HG02759 (cell line): ENCODE results near the gene FBXO15.
A peak's percentile ranks its signal among the peaks of the same experiment; 100 is the strongest.

Source experiments
- ATAC-seq: cut with Tn5 transposase; IDR thresholded peaks from one replicate; pipeline ENCODE4 v1.9.1; 2021; ENCODE audit warnings: mild to moderate bottlenecking, moderate library complexity; ENCODE audit not compliant: unreplicated experiment

Gene FBXO15

GRCh38 chr18:74153793-74154192 is 6.2 kb upstream of the FBXO15 start:
- ATAC-seq = no peak

GRCh38 chr18:74153377-74153776 is 5.7 kb upstream of the FBXO15 start:
- no peak for ATAC-seq

- ATAC-seq = no peak
These were observed 5.2 kb upstream of the FBXO15 start for GRCh38 chr18:74152857-74153256.

GRCh38 chr18:74152270-74152669 is 4.6 kb upstream of the FBXO15 start:
- ATAC-seq = no peak

- ATAC-seq = no peak
These were observed 2.2 kb upstream of the FBXO15 start for GRCh38 chr18:74149878-74150277.

GRCh38 chr18:74148543-74149070 is 973 bp upstream of the FBXO15 start:
- peak; percentile 12 for ATAC-seq

- no peak for ATAC-seq
These were observed 199 bp downstream of the FBXO15 start for GRCh38 chr18:74147491-74147778.

- ATAC-seq = no peak
These were observed 878 bp downstream of the FBXO15 start for GRCh38 chr18:74146756-74147155.

- no peak for ATAC-seq
These were observed 5.4 kb downstream of the FBXO15 start for GRCh38 chr18:74142252-74142651.

- no peak for ATAC-seq
These were observed 6.0 kb downstream of the FBXO15 start for GRCh38 chr18:74141667-74142066.

GRCh38 chr18:74140582-74140981 is 7.1 kb downstream of the FBXO15 start:
- ATAC-seq = no peak

- ATAC-seq = peak; percentile 66
These were observed 7.7 kb downstream of the FBXO15 start for GRCh38 chr18:74139888-74140287.

- no peak for ATAC-seq
These were observed 8.2 kb downstream of the FBXO15 start for GRCh38 chr18:74139411-74139810.

GRCh38 chr18:74137920-74138538 is 9.6 kb downstream of the FBXO15 start:
- ATAC-seq = no peak

- ATAC-seq = no peak
These were observed 15.4 kb downstream of the FBXO15 start for GRCh38 chr18:74132201-74132600.

- no peak for ATAC-seq
These were observed 16.5 kb downstream of the FBXO15 start for GRCh38 chr18:74131124-74131523.

GRCh38 chr18:74128159-74128558 is 19.5 kb downstream of the FBXO15 start:
- ATAC-seq = no peak

- ATAC-seq = no peak
These were observed 20.7 kb downstream of the FBXO15 start for GRCh38 chr18:74126684-74127655.

- no peak for ATAC-seq
These were observed 23.0 kb downstream of the FBXO15 start for GRCh38 chr18:74124642-74125041.

- ATAC-seq = no peak
These were observed 24.4 kb downstream of the FBXO15 start for GRCh38 chr18:74123200-74123599.

- ATAC-seq = no peak
These were observed 30.7 kb downstream of the FBXO15 start for GRCh38 chr18:74116633-74117554.
